Immature natural killer cell (primary cell): ENCODE data around the gene MARK4. TPM values are rescaled to one million over a fixed set of nuclear protein-coding genes. Genes with fewer than 3 reads are reported as not detected.
A peak's percentile ranks its signal among the peaks of the same experiment; 100 is the strongest.

Experiments
- DNase-seq, 3 donors: peaks; one replicate each; pipeline ENCODE4 v3.0.0; 2022; ENCODE audit warnings: mixed read lengths in 1 of 3
- H3K27ac Mint-ChIP-seq, 6 donors: one replicate each; pipeline ENCODE4 v1.8.0; 2020; ENCODE audit warnings: mixed read lengths in 6 of 6, mild to moderate bottlenecking in 5 of 6, inconsistent platforms in 4 of 6, moderate library complexity in 3 of 6
- H3K27me3 Mint-ChIP-seq, 3 donors: one replicate each; pipeline ENCODE4 v1.8.0; 2020 to 2021; ENCODE audit warnings: low read depth in 3 of 3, mild to moderate bottlenecking in 3 of 3, mixed read lengths in 3 of 3, moderate library complexity in 3 of 3, inconsistent platforms in 1 of 3
- H3K36me3 Mint-ChIP-seq, 3 donors: one replicate each; pipeline ENCODE4 v1.8.0; 2020; ENCODE audit warnings: mixed read lengths in 3 of 3, inconsistent platforms in 2 of 3, mild to moderate bottlenecking in 2 of 3
- H3K4me1 Mint-ChIP-seq, 2 donors: one replicate each; pipeline ENCODE4 v1.8.0; 2020; ENCODE audit warnings: inconsistent platforms in 2 of 2, mild to moderate bottlenecking in 2 of 2, mixed read lengths in 2 of 2, moderate library complexity in 1 of 2
- H3K4me3 Mint-ChIP-seq, 5 donors: one replicate each; pipeline ENCODE4 v1.8.0; 2020; ENCODE audit warnings: mild to moderate bottlenecking in 5 of 5, mixed read lengths in 5 of 5, inconsistent platforms in 3 of 5, moderate library complexity in 3 of 5
- H3K9me3 Mint-ChIP-seq, 6 donors: one replicate each; pipeline ENCODE4 v1.8.0; 2020; ENCODE audit warnings: mild to moderate bottlenecking in 6 of 6, mixed read lengths in 6 of 6, inconsistent platforms in 4 of 6, moderate library complexity in 3 of 6
- polyA plus RNA-seq, 3 donors: library from polyadenylated mRNA; unstranded; fragments of 300-500 nt; fragmentation: Illumina TruSeq; gene quantifications; one replicate each; pipeline ENCODE4 v1.2.3, GENCODE V29; 2021

MARK4 gene
- polyA plus RNA-seq, 3 donors from 2014 or later: 1.6 TPM; not detected in 2

GRCh38 chr19:45293682-45294081 is 42.6 kb downstream of the MARK4 start:
- peaks cover 0 to 5% (median 0%) of the 10 kb centered on the region in 3 donors for H3K27me3 Mint-ChIP-seq
- H3K36me3 Mint-ChIP-seq: peaks cover 14 to 52% (median 30%) of the 10 kb centered on the region in 3 donors
- no peaks in the 10 kb centered on the region for H3K4me1 Mint-ChIP-seq
- DNase-seq: no peak
- no peak overlapping the region for H3K4me3 Mint-ChIP-seq
- H3K27ac Mint-ChIP-seq: peak overlapping the region in 1 of 6 donors; percentile 30
- no peaks in the 10 kb centered on the region for H3K9me3 Mint-ChIP-seq

- no peaks in the 10 kb centered on the region for H3K9me3 Mint-ChIP-seq
- H3K4me1 Mint-ChIP-seq: no peaks in the 10 kb centered on the region
- H3K36me3 Mint-ChIP-seq: peaks cover 17 to 54% (median 35%) of the 10 kb centered on the region in 3 donors
- no peak for DNase-seq
- H3K27ac Mint-ChIP-seq: no peak overlapping the region
- peaks cover 0 to 4% (median 0%) of the 10 kb centered on the region in 3 donors for H3K27me3 Mint-ChIP-seq
- no peak overlapping the region for H3K4me3 Mint-ChIP-seq
These were observed 43.4 kb downstream of the MARK4 start for GRCh38 chr19:45294291-45295029.

- Mint-ChIP-seq H3K27me3 (peaks cover 0 to 1% (median 0%) of the 10 kb centered on the region in 3 donors), H3K4me1 (no peaks in the 10 kb centered on the region), H3K36me3 (peaks cover 18 to 56% (median 35%) of the 10 kb centered on the region in 3 donors), H3K4me3 (no peak overlapping the region), H3K27ac (no peak overlapping the region), H3K9me3 (no peaks in the 10 kb centered on the region)
- no peak for DNase-seq
These were observed 44.8 kb downstream of the MARK4 start for GRCh38 chr19:45295873-45296272.

- peaks cover 0 to 1% (median 0%) of the 10 kb centered on the region in 3 donors for H3K27me3 Mint-ChIP-seq
- no peak for DNase-seq
- H3K9me3 Mint-ChIP-seq: no peaks in the 10 kb centered on the region
- H3K36me3 Mint-ChIP-seq: peaks cover 18 to 54% (median 32%) of the 10 kb centered on the region in 3 donors
- no peaks in the 10 kb centered on the region for H3K4me1 Mint-ChIP-seq
- no peak overlapping the region for H3K27ac Mint-ChIP-seq
- no peak overlapping the region for H3K4me3 Mint-ChIP-seq
These were observed 45.3 kb downstream of the MARK4 start for GRCh38 chr19:45296355-45296754.

- Mint-ChIP-seq H3K27me3 (peaks cover 0 to 1% (median 0%) of the 10 kb centered on the region in 3 donors), H3K36me3 (peaks cover 18 to 44% (median 25%) of the 10 kb centered on the region in 3 donors), H3K4me3 (no peak overlapping the region), H3K27ac (no peak overlapping the region), H3K4me1 (no peaks in the 10 kb centered on the region), H3K9me3 (no peaks in the 10 kb centered on the region)
- DNase-seq: no peak
These were observed 46.6 kb downstream of the MARK4 start for GRCh38 chr19:45297674-45298073.

GRCh38 chr19:45298264-45298663 is 47.2 kb downstream of the MARK4 start:
- H3K9me3 Mint-ChIP-seq: no peaks in the 10 kb centered on the region
- DNase-seq: no peak
- H3K36me3 Mint-ChIP-seq: peaks cover 18 to 39% (median 25%) of the 10 kb centered on the region in 3 donors
- H3K4me3 Mint-ChIP-seq: no peak overlapping the region
- no peaks in the 10 kb centered on the region for H3K4me1 Mint-ChIP-seq
- H3K27ac Mint-ChIP-seq: no peak overlapping the region
- H3K27me3 Mint-ChIP-seq: peaks cover 0 to 1% (median 0%) of the 10 kb centered on the region in 3 donors

- Mint-ChIP-seq H3K36me3 (peaks cover 13 to 31% (median 28%) of the 10 kb centered on the region in 3 donors), H3K27me3 (peaks cover 0 to 1% (median 0%) of the 10 kb centered on the region in 3 donors), H3K4me3 (no peak overlapping the region), H3K4me1 (no peaks in the 10 kb centered on the region), H3K9me3 (no peaks in the 10 kb centered on the region), H3K27ac (no peak overlapping the region)
- DNase-seq: no peak
These were observed 48.6 kb downstream of the MARK4 start for GRCh38 chr19:45299719-45300118.

- no peak overlapping the region for H3K27ac Mint-ChIP-seq
- H3K4me3 Mint-ChIP-seq: no peak overlapping the region
- H3K36me3 Mint-ChIP-seq: peaks cover 10 to 22% (median 21%) of the 10 kb centered on the region in 3 donors
- no peaks in the 10 kb centered on the region for H3K4me1 Mint-ChIP-seq
- no peaks in the 10 kb centered on the region for H3K9me3 Mint-ChIP-seq
- no peak for DNase-seq
- H3K27me3 Mint-ChIP-seq: peaks cover 0 to 2% (median 1%) of the 10 kb centered on the region in 3 donors
These were observed 51.3 kb downstream of the MARK4 start for GRCh38 chr19:45302416-45302815.

GRCh38 chr19:45303269-45304060 is 52.4 kb downstream of the MARK4 start:
- peaks cover 7 to 18% (median 18%) of the 10 kb centered on the region in 3 donors for H3K36me3 Mint-ChIP-seq
- H3K4me1 Mint-ChIP-seq: no peaks in the 10 kb centered on the region
- DNase-seq: no peak
- H3K9me3 Mint-ChIP-seq: no peaks in the 10 kb centered on the region
- no peak overlapping the region for H3K4me3 Mint-ChIP-seq
- H3K27me3 Mint-ChIP-seq: peaks cover 0 to 2% (median 1%) of the 10 kb centered on the region in 3 donors
- peak overlapping the region in 1 of 6 donors; percentile 28 for H3K27ac Mint-ChIP-seq

- Mint-ChIP-seq H3K9me3 (no peaks in the 10 kb centered on the region), H3K4me1 (no peaks in the 10 kb centered on the region), H3K27ac (no peak overlapping the region), H3K36me3 (peaks cover 2 to 13% (median 12%) of the 10 kb centered on the region in 3 donors), H3K27me3 (peaks cover 0 to 2% (median 1%) of the 10 kb centered on the region in 3 donors), H3K4me3 (no peak overlapping the region)
- DNase-seq: no peak
These were observed 53.3 kb downstream of the MARK4 start for GRCh38 chr19:45304141-45304926.

GRCh38 chr19:45305007-45305406 is 53.9 kb downstream of the MARK4 start:
- no peak for DNase-seq
- Mint-ChIP-seq H3K4me3 (no peak overlapping the region), H3K27me3 (peaks cover 0 to 2% (median 1%) of the 10 kb centered on the region in 3 donors), H3K27ac (peak overlapping the region in 1 of 6 donors; percentile 0), H3K9me3 (no peaks in the 10 kb centered on the region), H3K36me3 (peaks cover 0 to 10% (median 10%) of the 10 kb centered on the region in 3 donors), H3K4me1 (no peaks in the 10 kb centered on the region)

- Mint-ChIP-seq H3K36me3 (peaks cover 0 to 10% (median 10%) of the 10 kb centered on the region in 3 donors), H3K9me3 (no peaks in the 10 kb centered on the region), H3K4me1 (no peaks in the 10 kb centered on the region), H3K4me3 (no peak overlapping the region), H3K27me3 (peaks cover 0 to 2% (median 0%) of the 10 kb centered on the region in 3 donors), H3K27ac (peak overlapping the region in 1 of 6 donors; percentile 1)
- no peak for DNase-seq
These were observed 54.4 kb downstream of the MARK4 start for GRCh38 chr19:45305421-45305820.

- Mint-ChIP-seq H3K9me3 (no peaks in the 10 kb centered on the region), H3K27ac (no peak overlapping the region), H3K4me1 (no peaks in the 10 kb centered on the region), H3K27me3 (peaks cover 0 to 2% (median 0%) of the 10 kb centered on the region in 3 donors), H3K4me3 (no peak overlapping the region), H3K36me3 (peaks cover 0 to 10% (median 5%) of the 10 kb centered on the region in 3 donors)
- DNase-seq: no peak
These were observed 55.0 kb downstream of the MARK4 start for GRCh38 chr19:45306040-45306439.
